Lower leg skin (tissue), 3 donors: Measurements from ENCODE around the gene TSPY9.
"Not testable (repeated sequence)": the region's sequence is repeated elsewhere in the genome, so short reads cannot be mapped to it uniquely, and the experiment has no call there.

Source experiments
- POLR2A ChIP-seq, 2 donors: fragments of 450-650 bp; IDR thresholded peaks; one replicate each; pipeline ENCODE4 v1.6.1; 2016 to 2017; ENCODE audit warnings: antibody characterized with exemption in 2 of 2, mild to moderate bottlenecking in 1 of 2, moderate library complexity in 1 of 2
- TF ChIP-seq, protein P1 (sequence below), 3 donors: fragments of 450-650 bp; IDR thresholded peaks; one replicate each; pipeline ENCODE4 v1.5.1; 2016; ENCODE audit warnings: antibody characterized with exemption in 3 of 3, mild to moderate bottlenecking in 3 of 3, moderate library complexity in 2 of 3

DNA sequence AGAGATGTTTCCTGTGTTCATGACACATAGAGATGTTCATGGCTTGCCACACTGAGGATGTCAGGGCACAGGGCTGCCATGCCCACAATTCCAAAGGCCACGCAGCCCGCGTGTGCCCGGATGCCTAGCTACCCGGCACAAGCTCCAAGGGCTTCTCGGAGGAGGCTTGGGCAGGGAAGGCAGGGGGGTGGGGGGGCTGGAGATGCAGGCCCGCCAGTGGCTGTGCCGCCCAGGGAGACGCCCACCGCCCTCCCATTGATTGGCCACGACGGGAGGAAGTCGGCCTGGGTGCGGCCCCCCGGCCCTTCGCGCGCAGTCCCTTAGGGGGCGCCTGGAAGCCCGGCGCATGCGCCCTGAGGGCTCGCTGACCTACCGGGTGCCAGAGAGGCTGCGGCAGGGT, 20.4 kb upstream of the TSPY9 start, which contains the start of gene TSPY1:
- TF ChIP-seq POLR2A (IDR thresholded peaks at IDR 0.05) = not testable (repeated sequence)
- TF ChIP-seq, protein P1, sequence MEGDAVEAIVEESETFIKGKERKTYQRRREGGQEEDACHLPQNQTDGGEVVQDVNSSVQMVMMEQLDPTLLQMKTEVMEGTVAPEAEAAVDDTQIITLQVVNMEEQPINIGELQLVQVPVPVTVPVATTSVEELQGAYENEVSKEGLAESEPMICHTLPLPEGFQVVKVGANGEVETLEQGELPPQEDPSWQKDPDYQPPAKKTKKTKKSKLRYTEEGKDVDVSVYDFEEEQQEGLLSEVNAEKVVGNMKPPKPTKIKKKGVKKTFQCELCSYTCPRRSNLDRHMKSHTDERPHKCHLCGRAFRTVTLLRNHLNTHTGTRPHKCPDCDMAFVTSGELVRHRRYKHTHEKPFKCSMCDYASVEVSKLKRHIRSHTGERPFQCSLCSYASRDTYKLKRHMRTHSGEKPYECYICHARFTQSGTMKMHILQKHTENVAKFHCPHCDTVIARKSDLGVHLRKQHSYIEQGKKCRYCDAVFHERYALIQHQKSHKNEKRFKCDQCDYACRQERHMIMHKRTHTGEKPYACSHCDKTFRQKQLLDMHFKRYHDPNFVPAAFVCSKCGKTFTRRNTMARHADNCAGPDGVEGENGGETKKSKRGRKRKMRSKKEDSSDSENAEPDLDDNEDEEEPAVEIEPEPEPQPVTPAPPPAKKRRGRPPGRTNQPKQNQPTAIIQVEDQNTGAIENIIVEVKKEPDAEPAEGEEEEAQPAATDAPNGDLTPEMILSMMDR (IDR thresholded peaks at IDR 0.05) = not testable (repeated sequence)
